Tracheal epithelial cell (primary cell): Measurements from ENCODE around the gene RAD17. TPM values are rescaled to one million over a fixed set of nuclear protein-coding genes. Genes with fewer than 3 reads are reported as not detected.

Source experiments
- total RNA-seq: library from RNA; depleted of rRNA; stranded (reverse); fragments of >200 nt; gene quantifications from 2 replicates; pipeline ENCODE4 v1.2.1, GENCODE V29; 2014

RAD17 gene, protein sequence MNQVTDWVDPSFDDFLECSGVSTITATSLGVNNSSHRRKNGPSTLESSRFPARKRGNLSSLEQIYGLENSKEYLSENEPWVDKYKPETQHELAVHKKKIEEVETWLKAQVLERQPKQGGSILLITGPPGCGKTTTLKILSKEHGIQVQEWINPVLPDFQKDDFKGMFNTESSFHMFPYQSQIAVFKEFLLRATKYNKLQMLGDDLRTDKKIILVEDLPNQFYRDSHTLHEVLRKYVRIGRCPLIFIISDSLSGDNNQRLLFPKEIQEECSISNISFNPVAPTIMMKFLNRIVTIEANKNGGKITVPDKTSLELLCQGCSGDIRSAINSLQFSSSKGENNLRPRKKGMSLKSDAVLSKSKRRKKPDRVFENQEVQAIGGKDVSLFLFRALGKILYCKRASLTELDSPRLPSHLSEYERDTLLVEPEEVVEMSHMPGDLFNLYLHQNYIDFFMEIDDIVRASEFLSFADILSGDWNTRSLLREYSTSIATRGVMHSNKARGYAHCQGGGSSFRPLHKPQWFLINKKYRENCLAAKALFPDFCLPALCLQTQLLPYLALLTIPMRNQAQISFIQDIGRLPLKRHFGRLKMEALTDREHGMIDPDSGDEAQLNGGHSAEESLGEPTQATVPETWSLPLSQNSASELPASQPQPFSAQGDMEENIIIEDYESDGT
- total RNA-seq, result 18.8 and 20.0 TPM in 2 replicates

DNA sequence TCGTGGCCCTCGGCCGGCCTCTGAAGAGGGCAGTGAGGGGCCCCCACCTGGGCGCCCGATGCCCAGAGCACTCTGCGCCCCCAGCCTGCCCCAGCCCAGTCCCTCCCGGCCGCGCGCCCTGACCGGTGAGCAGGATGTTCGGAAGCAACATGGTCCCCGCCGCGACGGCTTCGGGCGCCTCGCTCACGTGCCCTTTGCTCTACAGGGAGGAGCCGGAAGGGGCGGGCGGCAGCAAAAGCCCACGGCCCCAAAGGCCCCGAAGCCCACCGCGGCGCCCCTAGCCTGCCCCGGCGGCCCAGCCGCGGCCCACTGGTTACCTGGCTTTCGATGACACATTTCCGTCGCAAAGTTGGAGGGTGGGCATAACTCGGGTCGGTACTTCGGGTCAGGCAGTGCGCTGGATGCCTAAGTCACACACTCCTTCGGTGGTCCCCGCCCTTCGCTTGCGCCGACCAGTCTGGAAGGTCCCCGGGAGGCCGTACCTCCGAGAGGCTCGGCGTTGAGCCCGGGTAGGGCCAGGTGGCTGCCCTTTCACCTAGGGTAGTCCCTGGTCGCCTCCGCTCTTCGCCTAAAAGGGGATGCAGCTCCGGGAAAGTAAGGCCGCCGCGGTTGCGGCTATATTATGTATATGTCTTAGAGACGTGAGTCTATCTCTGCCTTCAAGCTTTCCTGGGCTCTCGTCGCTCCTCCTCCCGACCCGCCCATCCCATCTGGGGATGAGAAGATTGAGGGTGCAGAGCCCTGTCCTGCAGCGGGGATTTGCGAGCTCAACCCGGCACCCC lies at the start of gene RAD17, which contains the start of the genes AK6 and TAF9:
Gene RAD17, plus strand, starts transcription at position 479 of the 782 bp plus-strand sequence. CDS start 2,391 bp downstream, outside the sequence.
Gene AK6, minus strand, starts transcription at position 181 of the 782 bp plus-strand sequence. Its CDS starts 30 bp downstream, at position 151.
Gene TAF9, minus strand, starts transcription at position 181 of the 782 bp plus-strand sequence. CDS start 3,783 bp downstream, outside the sequence.

DNA sequence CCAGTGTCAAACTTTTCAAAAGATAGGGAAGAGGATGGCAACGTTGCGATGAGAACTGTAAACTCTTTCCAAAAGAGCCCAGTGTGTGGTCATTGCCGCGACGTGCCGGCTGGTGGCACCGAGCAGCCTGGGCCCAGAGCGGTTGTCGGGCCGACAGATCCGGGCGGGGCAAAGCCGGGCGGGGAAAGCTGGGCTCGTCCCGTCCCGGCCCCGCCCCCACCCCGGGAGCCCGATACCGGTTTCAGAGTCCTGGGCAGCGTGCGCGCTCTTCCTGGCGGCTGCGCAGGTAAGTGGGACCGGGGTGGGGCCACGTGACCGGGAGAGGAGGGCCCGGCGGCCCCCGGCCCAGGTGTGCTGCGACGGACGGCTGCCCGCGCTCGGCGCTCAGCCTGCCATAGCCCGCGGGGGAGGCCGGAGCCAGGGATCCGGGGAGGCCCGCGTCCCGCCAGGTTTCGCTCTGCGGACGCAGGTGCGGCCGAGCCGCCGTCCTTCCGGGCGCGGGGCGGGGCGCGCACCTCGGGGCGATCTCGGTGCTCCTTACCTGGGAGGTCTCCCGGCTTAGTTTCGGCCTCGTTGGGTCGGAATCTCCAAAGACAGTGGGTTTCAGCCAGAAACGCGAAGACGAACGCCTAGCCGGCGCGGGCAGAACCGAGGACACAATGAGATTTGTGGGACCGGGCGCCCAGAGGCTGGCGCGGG lies 45.4 kb downstream of the RAD17 start, which contains the start of gene MARVELD2:
Gene MARVELD2, plus strand, starts transcription at position 232 of the 699 bp plus-strand sequence. CDS start 4,270 bp downstream, outside the sequence.

Other genes starting within 250 kb of the RAD17 start
- 8.5 and 34.5 TPM in 2 replicates for gene CCNB1, start 202.7 kb upstream of the RAD17 start, total RNA-seq
- 7.2 and 9.6 TPM in 2 replicates for gene CENPH, start 180.2 kb upstream of the RAD17 start, total RNA-seq
- 61.7 and 77.6 TPM in 2 replicates for gene CDK7, start 134.9 kb upstream of the RAD17 start, total RNA-seq
- 3.8 and 3.9 TPM in 2 replicates for gene CCDC125, start 37.0 kb upstream of the RAD17 start, total RNA-seq
- 26.0 and 30.3 TPM in 2 replicates for gene AK6, start 298 bp upstream of the RAD17 start, total RNA-seq
- gene TAF9, start 298 bp upstream of the RAD17 start, total RNA-seq, result 60.5 and 74.7 TPM in 2 replicates
- 24.8 and 27.3 TPM in 2 replicates for gene MARVELD2, start 45.3 kb downstream of the RAD17 start, total RNA-seq
- gene OCLN, start 123.0 kb downstream of the RAD17 start, total RNA-seq, result 38.6 and 104 TPM in 2 replicates
- gene GTF2H2C, start 190.4 kb downstream of the RAD17 start, total RNA-seq, result 22.2 and 26.4 TPM in 2 replicates